ENCODE results near the gene DIABLO. TPM values are rescaled to one million over a fixed set of nuclear protein-coding genes. Genes with fewer than 3 reads are reported as not detected.

Gene DIABLO
- total and polyA plus RNA-seq, 9 of the 15 experiments (the other 6 are each of a cell fraction or from before 2014, with no cell fraction given), result 37.3 to 101 (median 80.1) TPM

- TF ChIP-seq PATZ1 (CRISPR knock-in tag; IDR thresholded peaks at IDR 0.05; ENCODE audit: borderline replicate concordance), result no peak
- no peak for TF ChIP-seq NFIX (CRISPR knock-in tag; IDR thresholded peaks at IDR 0.05; ENCODE audit: low read depth)
- TF ChIP-seq CEBPB (tag; IDR thresholded peaks at IDR 0.05), result no peak
- no peak for TF ChIP-seq ZNF24 (IDR thresholded peaks at IDR 0.05)
- peak; percentile 56; the same call in 1 of the 2 replicates for TF ChIP-seq ETS1 (conservative IDR thresholded peaks at IDR 0.05; ENCODE audit: control insufficient read depth, low read depth, low read length)
- TF ChIP-seq STAG1 (CRISPR knock-in tag; IDR thresholded peaks at IDR 0.05; ENCODE audit: borderline replicate concordance), result no peak
- TF ChIP-seq DLX4 (CRISPR knock-in tag; IDR thresholded peaks at IDR 0.05), result no peak
These were observed 22.3 kb downstream of the DIABLO start, which contains the start of gene B3GNT4 (continued) for GRCh38 chr12:122203301-122204166.
